Activated gamma-delta T cell treated with anti-CD3 and anti-CD28 coated beads, Interleukin-2, amount 50 U/mL, for 16 hours (primary cell): Measurements from ENCODE around the gene SARS1.
"Not testable (repeated sequence)": the region's sequence is repeated elsewhere in the genome, so short reads cannot be mapped to it uniquely, and the experiment has no call there.

Experiments used
- DNase-seq: peaks from one replicate; pipeline ENCODE4 v3.0.0-alpha.2; 2020; ENCODE audit warnings: low read depth

The SARS1 gene

GRCh38 chr1:109193653-109194590 is 19.8 kb upstream of the SARS1 start:
- no peak for DNase-seq

DNA sequence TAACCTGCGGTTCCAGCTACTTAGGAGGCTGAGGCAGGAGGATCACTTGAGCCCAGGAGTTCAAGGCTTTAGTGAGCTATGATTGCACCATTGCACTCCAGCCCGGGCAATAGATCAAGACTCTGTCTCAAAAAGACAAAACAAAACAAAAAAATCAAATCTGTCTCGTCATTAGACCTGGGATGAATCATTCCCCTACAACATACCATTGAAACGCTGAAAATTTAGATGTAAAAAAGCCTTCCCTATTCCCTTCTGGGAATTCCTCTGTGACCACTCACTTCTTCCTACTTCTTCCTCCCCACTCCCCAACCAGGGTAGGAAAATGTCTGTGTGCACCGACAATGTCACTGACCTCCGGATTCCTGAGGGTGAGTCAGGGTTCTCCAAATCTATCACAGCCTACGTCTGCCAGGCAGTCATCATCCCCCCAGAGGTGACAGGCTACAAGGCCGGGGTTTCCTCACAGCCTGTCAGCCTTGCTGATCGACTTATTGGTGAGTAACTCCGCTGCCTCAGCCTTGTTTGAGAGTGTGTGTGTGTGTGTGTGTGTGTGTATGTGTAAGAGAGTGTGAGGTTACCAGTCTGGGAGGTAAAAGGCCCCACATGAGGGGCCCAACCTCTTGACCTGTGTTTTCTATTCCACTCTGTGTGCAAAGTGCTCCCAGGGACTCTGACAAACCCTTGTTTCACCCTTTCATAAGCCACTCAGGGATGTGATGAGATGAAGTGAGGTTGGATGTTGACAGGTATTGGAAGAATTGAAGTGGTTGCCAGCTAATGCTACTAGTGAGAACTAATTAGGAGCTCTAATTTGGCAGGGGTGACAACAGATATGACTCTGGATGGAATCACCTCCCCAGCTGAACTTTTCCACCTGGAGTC is 16.3 kb upstream of the SARS1 start:
- no peak for DNase-seq

DNA sequence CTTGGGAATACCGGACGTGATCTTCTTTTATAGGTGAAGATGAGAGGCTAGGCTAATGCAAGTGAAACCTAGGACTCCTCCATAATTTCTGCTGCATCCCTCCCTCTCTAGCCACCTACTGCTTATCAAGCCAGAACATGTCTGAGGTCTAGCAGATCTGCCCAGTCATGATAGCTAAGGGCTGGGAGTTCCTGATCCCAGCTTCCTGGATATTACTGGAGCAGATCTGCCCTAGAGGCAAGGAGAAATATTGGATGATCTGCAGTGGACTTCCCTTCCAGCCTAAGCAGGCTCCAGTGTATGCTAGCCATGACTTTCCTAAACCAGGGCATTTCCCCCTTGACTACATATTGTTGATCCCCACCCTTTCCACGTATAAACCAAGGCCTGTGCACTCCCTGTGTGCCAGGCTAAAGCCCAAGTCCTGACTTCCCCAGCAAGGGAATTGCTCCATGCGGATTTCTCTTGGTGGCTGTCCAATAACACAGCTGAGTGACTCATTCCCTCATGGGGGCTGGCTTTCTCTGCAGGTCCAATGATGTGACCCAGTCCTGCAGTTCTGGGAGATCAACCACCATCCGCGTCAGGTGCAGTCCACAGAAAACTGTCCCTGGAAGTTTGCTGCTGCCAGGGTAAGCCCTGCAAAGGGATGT is 15.5 kb upstream of the SARS1 start:
- DNase-seq, result no peak

DNA sequence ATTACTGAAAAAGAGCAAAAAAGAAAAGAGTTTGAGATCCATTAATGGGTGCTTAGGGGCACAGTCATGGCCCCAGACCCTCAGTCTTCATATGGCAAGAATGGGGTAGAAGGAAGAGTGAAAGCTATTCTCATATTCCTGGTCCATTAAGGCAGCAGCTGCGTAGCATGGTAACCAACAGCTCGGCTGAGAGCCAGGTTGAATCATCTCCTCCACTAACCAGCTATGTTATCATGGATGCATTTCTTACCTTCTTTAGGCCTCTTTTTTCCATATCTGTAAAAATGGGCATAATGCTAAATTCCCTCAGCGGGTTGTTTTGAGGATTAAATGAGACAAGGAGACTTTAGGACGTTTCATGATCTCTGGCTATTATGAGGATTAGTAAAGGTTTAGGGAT is 15.0 kb upstream of the SARS1 start:
- DNase-seq, result no peak

DNA sequence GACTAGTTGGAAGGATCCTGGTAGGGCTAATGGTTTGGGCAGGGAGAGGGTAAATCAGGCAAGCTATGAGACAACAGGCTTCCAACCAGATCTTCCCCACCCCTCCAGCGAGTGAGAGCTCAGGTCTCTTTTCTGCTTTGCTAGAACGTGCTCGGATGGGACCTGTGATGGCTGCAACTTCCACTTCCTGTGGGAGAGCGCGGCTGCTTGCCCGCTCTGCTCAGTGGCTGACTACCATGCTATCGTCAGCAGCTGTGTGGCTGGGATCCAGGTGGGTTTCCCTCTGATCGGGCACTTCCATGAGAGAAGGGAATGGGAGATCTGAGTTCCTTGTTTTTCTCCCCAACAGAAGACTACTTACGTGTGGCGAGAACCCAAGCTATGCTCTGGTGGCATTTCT is 14.0 kb upstream of the SARS1 start:
- DNase-seq, result no peak

DNA sequence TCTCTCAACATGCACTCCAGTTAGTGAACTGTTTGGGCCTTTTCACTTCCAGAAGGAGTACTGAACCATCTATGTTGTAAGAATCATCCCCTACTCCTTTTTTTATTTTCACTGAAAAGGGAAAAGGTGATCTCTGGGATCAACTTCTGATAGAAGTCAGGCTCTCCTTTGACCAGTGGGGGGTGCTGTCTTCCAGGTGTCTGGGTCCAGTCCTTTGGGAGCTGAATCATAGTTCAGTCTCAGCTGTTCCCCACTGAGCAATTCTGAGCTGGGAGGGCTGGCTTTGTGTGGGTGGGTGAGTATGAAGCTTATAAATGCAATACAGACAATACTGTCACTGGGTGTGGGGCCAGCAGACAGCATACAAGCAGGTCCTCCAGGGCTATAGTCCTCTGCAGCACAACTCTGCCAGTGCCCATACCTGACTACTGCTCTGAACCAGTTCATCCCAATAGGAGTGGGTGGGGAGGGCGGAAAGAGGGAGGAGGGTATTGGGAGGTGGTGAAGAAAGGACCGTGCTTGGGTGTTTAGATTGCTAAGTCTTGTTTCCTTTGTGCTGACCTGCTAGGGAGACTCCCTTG is 12.5 kb upstream of the SARS1 start:
- peak; percentile 19 for DNase-seq

GRCh38 chr1:109204484-109204883 is 9.2 kb upstream of the SARS1 start:
- DNase-seq, result no peak

- no peak for DNase-seq
These were observed 7.4 kb upstream of the SARS1 start for GRCh38 chr1:109206339-109206738.

GRCh38 chr1:109207467-109208103 is 6.1 kb upstream of the SARS1 start:
- no peak for DNase-seq

- no peak for DNase-seq
These were observed 5.3 kb upstream of the SARS1 start for GRCh38 chr1:109208394-109208793.

GRCh38 chr1:109208836-109209463 is 4.8 kb upstream of the SARS1 start:
- DNase-seq, result no peak

- DNase-seq, result no peak
These were observed 3.7 kb upstream of the SARS1 start for GRCh38 chr1:109210058-109210457.

DNA sequence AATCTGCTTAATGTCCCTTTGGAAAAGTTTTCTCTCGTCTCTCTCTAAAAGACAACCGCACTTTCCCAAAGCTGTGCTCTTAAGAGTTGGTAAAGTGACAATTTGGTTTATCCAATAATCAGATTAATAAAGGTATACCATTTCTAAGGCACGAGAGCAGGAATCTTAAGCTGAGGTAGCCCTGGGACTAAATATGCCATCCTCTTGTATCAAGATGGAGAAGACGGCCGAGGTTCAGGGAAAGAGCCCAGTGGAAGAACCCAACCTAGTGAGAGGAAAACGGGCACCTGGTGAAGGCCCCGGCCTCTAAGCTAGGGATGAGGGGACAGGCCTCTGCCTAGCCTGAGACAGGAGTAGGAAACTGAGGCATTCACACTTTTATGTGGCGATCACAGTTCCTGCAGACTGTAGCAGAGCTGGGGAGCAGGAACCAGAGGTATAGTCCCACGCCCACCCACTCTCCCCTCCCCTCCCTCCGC is 334 bp upstream of the SARS1 start:
- no peak for DNase-seq

GRCh38 chr1:109214695-109215623 is 1.2 kb downstream of the SARS1 start:
- DNase-seq, result no peak

- no peak for DNase-seq
These were observed 2.9 kb downstream of the SARS1 start for GRCh38 chr1:109216662-109217061.

GRCh38 chr1:109218516-109218915 is 4.8 kb downstream of the SARS1 start:
- DNase-seq, result no peak

GRCh38 chr1:109221201-109221600 is 7.5 kb downstream of the SARS1 start:
- not testable (repeated sequence) for DNase-seq

DNA sequence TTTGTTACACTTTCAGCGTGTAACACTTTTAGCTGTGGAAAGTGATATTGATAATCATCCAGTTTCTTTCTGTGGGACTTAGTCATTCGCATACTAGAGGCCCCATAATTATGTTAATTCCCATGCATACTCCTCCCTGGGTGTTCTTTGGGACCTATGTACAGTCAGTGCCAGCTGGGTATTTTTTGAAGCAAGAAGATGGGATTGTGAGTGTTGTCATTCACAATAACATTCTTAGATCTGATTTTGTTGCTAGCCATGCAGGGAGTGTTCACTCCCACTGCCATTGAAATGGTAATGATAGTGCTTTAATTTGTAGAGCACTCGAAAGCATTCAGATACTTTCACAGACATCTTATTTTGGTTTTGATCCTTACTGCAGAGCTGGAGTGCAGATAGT is 11.6 kb downstream of the SARS1 start:
- no peak for DNase-seq

DNA sequence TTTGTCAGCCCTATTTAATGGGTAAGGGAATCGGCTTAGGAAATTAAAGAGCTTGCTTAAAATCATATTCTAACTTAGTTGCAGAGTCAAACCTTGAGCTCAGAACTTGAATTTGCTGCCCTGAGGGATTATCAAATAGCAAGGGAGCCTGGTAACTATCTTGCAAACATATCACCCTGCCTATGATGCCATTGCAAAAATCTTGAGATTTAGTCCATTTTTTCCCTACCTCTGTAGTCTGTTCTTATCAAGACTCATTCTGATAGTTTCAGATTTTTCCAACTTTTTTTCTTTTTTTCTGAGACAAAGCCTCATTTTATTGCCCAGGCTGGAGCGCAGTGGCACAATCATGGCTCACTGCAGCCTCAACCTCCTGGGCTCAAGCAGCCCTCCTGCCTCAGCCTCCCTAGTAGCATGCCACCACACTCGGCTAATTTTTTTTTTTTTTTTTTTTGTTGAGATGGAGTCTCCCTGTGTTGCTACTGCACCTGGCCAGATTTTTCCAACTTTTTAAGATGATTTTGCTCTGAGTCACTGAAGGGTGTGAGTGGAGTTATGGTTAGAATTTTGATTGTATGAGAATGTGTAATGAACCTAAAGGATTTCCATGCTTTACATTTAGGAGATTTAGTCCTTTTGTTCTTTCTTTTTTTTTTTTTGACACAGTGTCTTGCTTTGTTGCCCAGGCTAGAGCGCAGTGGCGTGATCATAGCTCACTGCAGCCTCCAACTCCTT is 12.2 kb downstream of the SARS1 start:
- no peak for DNase-seq
